Smooth muscle cell (in vitro differentiated cells): ENCODE data around the gene ARHGAP31. TPM values are rescaled to one million over a fixed set of nuclear protein-coding genes. Genes with fewer than 3 reads are reported as not detected.

Source experiments
- DNase-seq: peaks from one replicate; lab custom pipeline; 2025; ENCODE audit not compliant: unreplicated experiment; lab: John Stamatoyannopoulos, UW
- H2AFZ ChIP-seq: fragments of 200-600 bp; sonication (generic); 2 replicates; pipeline ENCODE4 v1.6.0; 2016; ENCODE audit warnings: antibody characterized with exemption, low read depth, mild to moderate bottlenecking
- H3F3A ChIP-seq: fragments of 200-600 bp; sonication (generic); 2 replicates; pipeline ENCODE4 v1.6.0; 2017; ENCODE audit warnings: antibody characterized with exemption, low read depth
- H3K27ac ChIP-seq: fragments of 200-600 bp; sonication (generic); 2 replicates; pipeline ENCODE4 v1.5.1; 2016; ENCODE audit warnings: low read depth, mild to moderate bottlenecking
- H3K27me3 ChIP-seq: fragments of 200-600 bp; sonication (generic); 2 replicates; pipeline ENCODE4 v1.6.1; 2016; ENCODE audit warnings: low read depth, mild to moderate bottlenecking
- H3K36me3 ChIP-seq: fragments of 200-600 bp; sonication (generic); 2 replicates; pipeline ENCODE4 v1.5.1; 2016; ENCODE audit warnings: low read depth
- H3K4me1 ChIP-seq: fragments of 200-600 bp; sonication (generic); 2 replicates; pipeline ENCODE4 v1.5.1; 2016; ENCODE audit warnings: low read depth
- H3K4me2 ChIP-seq: fragments of 200-600 bp; sonication (generic); 2 replicates; pipeline ENCODE4 v1.6.0; 2016; ENCODE audit warnings: mild to moderate bottlenecking
- H3K4me3 ChIP-seq: fragments of 200-600 bp; sonication (generic); 2 replicates; pipeline ENCODE4 v1.5.1; 2016; ENCODE audit warnings: mild to moderate bottlenecking
- H3K79me2 ChIP-seq: fragments of 200-600 bp; sonication (generic); 2 replicates; pipeline ENCODE4 v1.6.0; 2016; ENCODE audit warnings: low read depth, mild to moderate bottlenecking
- H3K9ac ChIP-seq: fragments of 200-600 bp; sonication (generic); 2 replicates; pipeline ENCODE4 v1.6.0; 2016; ENCODE audit warnings: low read depth
- H3K9me3 ChIP-seq: fragments of 200-600 bp; sonication (generic); replicated peaks from 2 replicates; pipeline ENCODE4 v1.5.1; 2016; ENCODE audit warnings: low read depth
- H4K20me1 ChIP-seq: fragments of 200-600 bp; sonication (generic); 2 replicates; pipeline ENCODE4 v1.6.0; 2016; ENCODE audit warnings: low read depth
- CTCF ChIP-seq: fragments of 200-600 bp; sonication (generic); IDR thresholded peaks from 2 replicates; pipeline ENCODE4 v1.5.1; 2017; ENCODE audit warnings: borderline replicate concordance, mild to moderate bottlenecking, antibody characterized with exemption; ENCODE audit not compliant: insufficient read depth, poor library complexity, severe bottlenecking
- WGBS: methylation state at CpG from one replicate; pipeline ENCODE4 v1.1.7; 2016; ENCODE audit warnings: low lambda C conversion rate; 5-methylcytosine and 5-hydroxymethylcytosine counted together
- polyA plus RNA-seq: library from polyadenylated mRNA; unstranded; fragments of >200 nt; fragmentation: Nextera tagmentation; extraction: Ambion mirVana; gene quantifications from 2 replicates; pipeline ENCODE4 v1.2.1, GENCODE V29; 2016
- total RNA-seq: library from RNA; depleted of rRNA; stranded (reverse); fragments of >200 nt; gene quantifications from 2 replicates; pipeline ENCODE4 v1.2.3, GENCODE V29; 2014

The ARHGAP31 gene, protein sequence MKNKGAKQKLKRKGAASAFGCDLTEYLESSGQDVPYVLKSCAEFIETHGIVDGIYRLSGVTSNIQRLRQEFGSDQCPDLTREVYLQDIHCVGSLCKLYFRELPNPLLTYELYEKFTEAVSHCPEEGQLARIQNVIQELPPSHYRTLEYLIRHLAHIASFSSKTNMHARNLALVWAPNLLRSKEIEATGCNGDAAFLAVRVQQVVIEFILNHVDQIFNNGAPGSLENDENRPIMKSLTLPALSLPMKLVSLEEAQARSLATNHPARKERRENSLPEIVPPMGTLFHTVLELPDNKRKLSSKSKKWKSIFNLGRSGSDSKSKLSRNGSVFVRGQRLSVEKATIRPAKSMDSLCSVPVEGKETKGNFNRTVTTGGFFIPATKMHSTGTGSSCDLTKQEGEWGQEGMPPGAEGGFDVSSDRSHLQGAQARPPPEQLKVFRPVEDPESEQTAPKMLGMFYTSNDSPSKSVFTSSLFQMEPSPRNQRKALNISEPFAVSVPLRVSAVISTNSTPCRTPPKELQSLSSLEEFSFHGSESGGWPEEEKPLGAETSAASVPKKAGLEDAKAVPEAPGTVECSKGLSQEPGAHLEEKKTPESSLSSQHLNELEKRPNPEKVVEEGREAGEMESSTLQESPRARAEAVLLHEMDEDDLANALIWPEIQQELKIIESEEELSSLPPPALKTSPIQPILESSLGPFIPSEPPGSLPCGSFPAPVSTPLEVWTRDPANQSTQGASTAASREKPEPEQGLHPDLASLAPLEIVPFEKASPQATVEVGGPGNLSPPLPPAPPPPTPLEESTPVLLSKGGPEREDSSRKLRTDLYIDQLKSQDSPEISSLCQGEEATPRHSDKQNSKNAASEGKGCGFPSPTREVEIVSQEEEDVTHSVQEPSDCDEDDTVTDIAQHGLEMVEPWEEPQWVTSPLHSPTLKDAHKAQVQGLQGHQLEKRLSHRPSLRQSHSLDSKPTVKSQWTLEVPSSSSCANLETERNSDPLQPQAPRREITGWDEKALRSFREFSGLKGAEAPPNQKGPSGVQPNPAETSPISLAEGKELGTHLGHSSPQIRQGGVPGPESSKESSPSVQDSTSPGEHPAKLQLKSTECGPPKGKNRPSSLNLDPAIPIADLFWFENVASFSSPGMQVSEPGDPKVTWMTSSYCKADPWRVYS (N-terminal part only)
- total RNA-seq = 10.9 and 15.4 TPM in 2 replicates
- polyA plus RNA-seq = 5.6 and 6.1 TPM in 2 replicates

- peaks cover 34% of the 10 kb centered on the region for H3K79me2 ChIP-seq
- H4K20me1 ChIP-seq = no peaks in the 10 kb centered on the region
- peak within 1 kb of the TSS; percentile 80 for H3K27ac ChIP-seq
- H3F3A ChIP-seq = peaks cover 4% of the 10 kb centered on the region
- peak within 1 kb of the TSS; percentile 92 for H3K4me2 ChIP-seq
- peak within 1 kb of the TSS; percentile 85 for H3K4me3 ChIP-seq
- peak within 1 kb of the TSS; percentile 84 for H2AFZ ChIP-seq
- under 1% methylated on average over 50 of the region's 55 CpGs for WGBS
- peak; percentile 67 for DNase-seq
- no peaks in the 10 kb centered on the region for H3K36me3 ChIP-seq
- H3K9me3 ChIP-seq = no peaks in the 10 kb centered on the region
- no peaks in the 10 kb centered on the region for H3K27me3 ChIP-seq
- no peak for TF ChIP-seq CTCF
- H3K4me1 ChIP-seq = peaks cover 20% of the 10 kb centered on the region
- peak within 1 kb of the TSS; percentile 75 for H3K9ac ChIP-seq
Measured at GRCh38 chr3:119293871-119294695, at the start of gene ARHGAP31. Gene ARHGAP31, plus strand, starts transcription at chr3:119294383. Its CDS starts 522 bp downstream, at chr3:119294905.

- Histone ChIP-seq H4K20me1 (no peaks in the 10 kb centered on the region), H3K4me3 (no peak overlapping the region), H3K27me3 (no peaks in the 10 kb centered on the region), H3K36me3 (peaks cover 4% of the 10 kb centered on the region), H3K4me2 (no peak overlapping the region), H3F3A (no peaks in the 10 kb centered on the region), H3K27ac (no peak overlapping the region), H3K9ac (no peak overlapping the region), H3K4me1 (no peaks in the 10 kb centered on the region), H3K79me2 (no peaks in the 10 kb centered on the region), H2AFZ (no peak overlapping the region), H3K9me3 (peaks cover 9% of the 10 kb centered on the region)
- DNase-seq = no peak
- WGBS = 90% methylated on average over 2 of the region's 2 CpGs
- no peak for TF ChIP-seq CTCF
Measured at GRCh38 chr3:119245778-119246177, 48.4 kb upstream of the ARHGAP31 start.

DNA sequence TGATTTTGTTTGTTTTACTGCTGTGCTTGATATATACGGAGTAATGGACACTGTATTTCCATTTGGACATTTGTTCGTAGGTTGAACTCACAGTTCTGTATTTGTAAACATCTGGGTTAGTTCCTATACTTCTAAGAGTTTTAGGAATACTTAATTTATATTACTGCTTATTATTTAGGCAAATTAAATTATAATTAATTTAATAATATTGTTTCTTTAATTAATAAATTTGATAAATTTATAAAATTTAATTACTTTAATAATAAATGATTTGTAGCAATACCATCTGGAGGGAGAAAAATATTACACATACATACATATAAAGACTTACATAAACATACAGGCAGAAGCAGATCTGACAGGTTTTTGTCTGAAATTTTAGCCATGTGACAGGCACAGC, 39.0 kb upstream of the ARHGAP31 start:
- DNase-seq = no peak
- TF ChIP-seq CTCF = no peak
- 94% methylated on average over 2 of the region's 2 CpGs for WGBS

More for the DNA sequence above, 39.0 kb upstream of the ARHGAP31 start:
- H3K9me3 ChIP-seq = no peaks in the 10 kb centered on the region
- no peak overlapping the region for H2AFZ ChIP-seq
- H3K4me3 ChIP-seq = no peak overlapping the region
- H3K9ac ChIP-seq = no peak overlapping the region
- no peak overlapping the region for H3K27ac ChIP-seq
- H4K20me1 ChIP-seq = no peaks in the 10 kb centered on the region
- no peaks in the 10 kb centered on the region for H3K4me1 ChIP-seq
- no peaks in the 10 kb centered on the region for H3K79me2 ChIP-seq
- no peaks in the 10 kb centered on the region for H3K27me3 ChIP-seq
- no peak overlapping the region for H3K4me2 ChIP-seq
- H3K36me3 ChIP-seq = no peaks in the 10 kb centered on the region
- no peaks in the 10 kb centered on the region for H3F3A ChIP-seq
